Left kidney (tissue), 2 donors: ENCODE data around the gene MBOAT7. TPM values are rescaled to one million over a fixed set of nuclear protein-coding genes. Genes with fewer than 3 reads are reported as not detected.
A peak's percentile ranks its signal among the peaks of the same experiment; 100 is the strongest.
"Not testable (repeated sequence)": the region's sequence is repeated elsewhere in the genome, so short reads cannot be mapped to it uniquely, and the experiment has no call there.

Experiments
- DNase-seq: peaks from one replicate; pipeline ENCODE4 v3.0.0-alpha.2; 2013
- polyA plus RNA-seq: library from polyadenylated mRNA; unstranded; fragments of 120-200 nt; gene quantifications from one replicate; pipeline ENCODE4 v1.2.1, GENCODE V29; 2013; ENCODE audit not compliant: insufficient read length

MBOAT7 gene
- polyA plus RNA-seq, 1 donor: 58.7 TPM

- peak; percentile 100 for DNase-seq
Observed at GRCh38 chr19:54189735-54190502, 539 bp upstream of the MBOAT7 start.

GRCh38 chr19:54188215-54188871, 1.0 kb downstream of the MBOAT7 start:
- DNase-seq: no peak

- DNase-seq: no peak
Observed at GRCh38 chr19:54186934-54187381, 2.4 kb downstream of the MBOAT7 start.

- DNase-seq: no peak
Observed at GRCh38 chr19:54186351-54186750, 3.0 kb downstream of the MBOAT7 start.

- DNase-seq: no peak
Observed at GRCh38 chr19:54183431-54183830, 5.9 kb downstream of the MBOAT7 start.

- not testable (repeated sequence) for DNase-seq
Observed at GRCh38 chr19:54181894-54182293, 7.5 kb downstream of the MBOAT7 start.

GRCh38 chr19:54180691-54181091, 8.7 kb downstream of the MBOAT7 start:
- DNase-seq: no peak

- DNase-seq: peak; percentile 81
Observed at GRCh38 chr19:54179921-54180461, 9.4 kb downstream of the MBOAT7 start.

GRCh38 chr19:54179262-54179852, 10.0 kb downstream of the MBOAT7 start:
- DNase-seq: no peak

- DNase-seq: no peak
Observed at GRCh38 chr19:54178581-54179261, 10.7 kb downstream of the MBOAT7 start.

- DNase-seq: no peak
Observed at GRCh38 chr19:54173951-54174834, 15.2 kb downstream of the MBOAT7 start.

GRCh38 chr19:54173359-54173699, 16.1 kb downstream of the MBOAT7 start:
- DNase-seq: no peak

GRCh38 chr19:54172471-54173358, 16.7 kb downstream of the MBOAT7 start, which contains the start of gene TMC4:
TSS of gene TMC4 (minus strand) at chr19:54173160. CDS start at chr19:54173117, 43 bp downstream.
- peak; percentile 26 for DNase-seq

- not testable (repeated sequence) for DNase-seq
Observed at GRCh38 chr19:54171736-54172431, 17.5 kb downstream of the MBOAT7 start.

GRCh38 chr19:54169149-54169740, 20.1 kb downstream of the MBOAT7 start:
- no peak for DNase-seq

GRCh38 chr19:54168174-54168917, 21.0 kb downstream of the MBOAT7 start:
- peak; percentile 86 for DNase-seq

- DNase-seq: no peak
Observed at GRCh38 chr19:54165222-54165621, 24.2 kb downstream of the MBOAT7 start.

GRCh38 chr19:54164369-54165068, 24.9 kb downstream of the MBOAT7 start:
- no peak for DNase-seq
